CD8-positive, alpha-beta memory T cell (primary cell): ENCODE results near the gene ITIH6. TPM values are rescaled to one million over a fixed set of nuclear protein-coding genes. Genes with fewer than 3 reads are reported as not detected.
"Not testable (repeated sequence)": the region's sequence is repeated elsewhere in the genome, so short reads cannot be mapped to it uniquely, and the experiment has no call there.

Experiments
- CTCF ChIA-PET: fragments of 350-600 bp; sonication (Branson Sonifier 250); formaldehyde crosslinking; loops from one replicate; lab custom pipeline; 2021; ENCODE audit warnings: antibody characterized with exemption; lab: Charles Lee
- POLR2A ChIA-PET: fragments of 350-600 bp; sonication (Branson Sonifier 250); formaldehyde crosslinking; loops from one replicate; lab custom pipeline; 2021; ENCODE audit warnings: antibody characterized with exemption; lab: Charles Lee
- DNase-seq, 5 donors: peaks; one replicate each; pipeline versions ENCODE4 v3.0.0 to v3.0.0-alpha.2; 2020 to 2022; ENCODE audit warnings: mixed read lengths in 1 of 5
- H3K27ac ChIP-seq: one replicate; pipeline ENCODE4 v1.7.0; 2013; ENCODE audit warnings: low read depth, mild to moderate bottlenecking, low read length, moderate library complexity
- H3K27me3 ChIP-seq: 2 replicates; pipeline ENCODE4 v1.7.0; 2013; ENCODE audit warnings: low read length, mild to moderate bottlenecking; ENCODE audit not compliant: insufficient read depth, poor library complexity, severe bottlenecking
- H3K36me3 ChIP-seq: 2 replicates; pipeline ENCODE4 v1.7.0; 2013; ENCODE audit warnings: mild to moderate bottlenecking, low read length, moderate library complexity; ENCODE audit not compliant: insufficient read depth
- H3K4me1 ChIP-seq: 2 replicates; pipeline ENCODE4 v1.7.0; 2013; ENCODE audit warnings: mild to moderate bottlenecking, low read length, moderate library complexity; ENCODE audit not compliant: insufficient read depth
- H3K4me3 ChIP-seq: 2 replicates; pipeline ENCODE4 v1.7.0; 2013; ENCODE audit warnings: mild to moderate bottlenecking, low read length
- H3K9me3 ChIP-seq: 2 replicates; pipeline ENCODE4 v1.7.0; 2013; ENCODE audit warnings: mild to moderate bottlenecking, low read length
- H3K27ac Mint-ChIP-seq, 8 donors: one replicate each; pipeline ENCODE4 v1.8.0; 2020 to 2021; ENCODE audit warnings: mixed read lengths in 8 of 8, mild to moderate bottlenecking in 6 of 8, inconsistent platforms in 3 of 8, moderate library complexity in 3 of 8
- H3K27me3 Mint-ChIP-seq, 2 donors: one replicate each; pipeline ENCODE4 v1.8.0; 2020 to 2021; ENCODE audit warnings: mixed read lengths in 2 of 2, mild to moderate bottlenecking in 1 of 2, moderate library complexity in 1 of 2
- H3K36me3 Mint-ChIP-seq, 3 donors: one replicate each; pipeline ENCODE4 v1.8.0; 2020 to 2021; ENCODE audit warnings: mixed read lengths in 3 of 3, inconsistent platforms in 1 of 3, mild to moderate bottlenecking in 1 of 3
- H3K4me1 Mint-ChIP-seq, 3 donors: one replicate each; pipeline ENCODE4 v1.8.0; 2020 to 2021; ENCODE audit warnings: mixed read lengths in 3 of 3, inconsistent platforms in 1 of 3, mild to moderate bottlenecking in 1 of 3
- H3K4me3 Mint-ChIP-seq, 7 donors: one replicate each; pipeline ENCODE4 v1.8.0; 2020 to 2021; ENCODE audit warnings: mixed read lengths in 7 of 7, mild to moderate bottlenecking in 6 of 7, moderate library complexity in 4 of 7, inconsistent platforms in 2 of 7
- H3K9me3 Mint-ChIP-seq, 5 donors: one replicate each; pipeline ENCODE4 v1.8.0; 2020 to 2022; ENCODE audit warnings: mixed read lengths in 5 of 5, mild to moderate bottlenecking in 3 of 5, moderate library complexity in 2 of 5, inconsistent platforms in 1 of 5
- polyA plus RNA-seq: library from polyadenylated mRNA; unstranded; fragments of 300-500 nt; fragmentation: Illumina TruSeq; gene quantifications from one replicate; pipeline ENCODE4 v1.2.3, GENCODE V29; 2021
- total RNA-seq, 2 experiments: library from RNA; stranded (reverse); gene quantifications; one replicate each; pipeline ENCODE4 v1.2.3, GENCODE V29; 2021

ITIH6 gene
- total and polyA plus RNA-seq, 3 experiments from 2014 or later: not detected

GRCh38 chrX:54774391-54775094 is 23.5 kb downstream of the ITIH6 start:
- CTCF ChIA-PET, H3K4me1 ChIP-seq, H3K4me3 ChIP-seq, H3K9me3 Mint-ChIP-seq, H3K27me3 ChIP-seq, H3K9me3 ChIP-seq, H3K4me3 Mint-ChIP-seq, H3K27ac Mint-ChIP-seq, POLR2A ChIA-PET, DNase-seq, H3K36me3 ChIP-seq, H3K27ac ChIP-seq, H3K36me3 Mint-ChIP-seq: not testable (repeated sequence)
- H3K4me1 Mint-ChIP-seq: peaks cover 12 to 20% (median 13%) of the 10 kb centered on the region in 3 donors
- peaks cover 4 to 23% of the 10 kb centered on the region in 2 donors for H3K27me3 Mint-ChIP-seq

GRCh38 chrX:54758114-54759055 is 39.7 kb downstream of the ITIH6 start:
- Mint-ChIP-seq H3K27ac (no peak overlapping the region), H3K9me3 (peaks cover 0 to 7% (median 2%) of the 10 kb centered on the region in 5 donors), H3K4me1 (no peaks in the 10 kb centered on the region), H3K4me3 (no peak overlapping the region), H3K27me3 (peaks cover 11 to 23% of the 10 kb centered on the region in 2 donors), H3K36me3 (no peaks in the 10 kb centered on the region)
- ChIA-PET POLR2A (no interaction called here), CTCF (no interaction called here)
- Histone ChIP-seq H3K4me1 (no peaks in the 10 kb centered on the region), H3K4me3 (no peak overlapping the region), H3K27me3 (no peaks in the 10 kb centered on the region), H3K36me3 (no peaks in the 10 kb centered on the region), H3K27ac (no peak overlapping the region), H3K9me3 (no peaks in the 10 kb centered on the region)
- no peak for DNase-seq

DNA sequence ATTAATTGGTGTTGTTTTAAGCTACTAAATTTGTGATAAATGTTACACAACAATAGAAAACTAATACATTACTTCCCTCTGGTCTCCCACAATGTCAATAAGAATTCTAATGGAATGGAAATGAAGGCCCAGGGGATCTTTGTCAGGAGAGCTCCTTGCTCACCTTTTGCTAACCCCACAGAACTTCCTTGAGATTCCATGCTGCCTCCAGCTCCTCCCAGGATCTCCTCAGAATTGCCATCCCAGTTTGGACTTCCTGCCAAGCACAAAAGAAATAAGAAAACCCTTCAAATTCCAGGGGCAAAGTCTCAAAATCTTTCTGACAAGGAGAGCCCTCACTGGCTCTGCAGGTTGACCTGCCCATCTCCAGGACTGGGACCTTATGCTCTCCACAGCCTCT is 43.2 kb downstream of the ITIH6 start:
- H3K4me3 ChIP-seq: no peak overlapping the region
- no peak for DNase-seq
- H3K27ac ChIP-seq: no peak overlapping the region
- ChIA-PET POLR2A (no interaction called here), CTCF (no interaction called here)
- H3K27me3 ChIP-seq: no peaks in the 10 kb centered on the region
- H3K4me1 ChIP-seq: no peaks in the 10 kb centered on the region
- no peaks in the 10 kb centered on the region for H3K9me3 ChIP-seq
- no peaks in the 10 kb centered on the region for H3K9me3 Mint-ChIP-seq
- no peaks in the 10 kb centered on the region for H3K4me1 Mint-ChIP-seq
- no peaks in the 10 kb centered on the region for H3K36me3 Mint-ChIP-seq
- H3K4me3 Mint-ChIP-seq: no peak overlapping the region
- H3K27me3 Mint-ChIP-seq: peaks cover 15 to 25% of the 10 kb centered on the region in 2 donors
- H3K27ac Mint-ChIP-seq: no peak overlapping the region
- no peaks in the 10 kb centered on the region for H3K36me3 ChIP-seq

GRCh38 chrX:54748626-54749025 is 49.4 kb downstream of the ITIH6 start:
- H3K36me3 Mint-ChIP-seq: no peaks in the 10 kb centered on the region
- no peak overlapping the region for H3K27ac Mint-ChIP-seq
- H3K4me3 Mint-ChIP-seq: no peak overlapping the region
- Histone ChIP-seq H3K27ac (no peak overlapping the region), H3K4me3 (no peak overlapping the region), H3K27me3 (no peaks in the 10 kb centered on the region), H3K4me1 (no peaks in the 10 kb centered on the region), H3K9me3 (no peaks in the 10 kb centered on the region), H3K36me3 (no peaks in the 10 kb centered on the region)
- DNase-seq: no peak
- ChIA-PET CTCF (no interaction called here), POLR2A (no interaction called here)
- no peaks in the 10 kb centered on the region for H3K9me3 Mint-ChIP-seq
- H3K27me3 Mint-ChIP-seq: peaks cover 5 to 13% of the 10 kb centered on the region in 2 donors
- no peaks in the 10 kb centered on the region for H3K4me1 Mint-ChIP-seq

- ChIA-PET POLR2A (no interaction called here), CTCF (no interaction called here)
- H3K4me1 Mint-ChIP-seq: no peaks in the 10 kb centered on the region
- H3K27me3 Mint-ChIP-seq: peaks cover 0 to 11% of the 10 kb centered on the region in 2 donors
- no peak overlapping the region for H3K27ac Mint-ChIP-seq
- H3K4me3 Mint-ChIP-seq: no peak overlapping the region
- no peaks in the 10 kb centered on the region for H3K9me3 Mint-ChIP-seq
- Histone ChIP-seq H3K27ac (no peak overlapping the region), H3K36me3 (no peaks in the 10 kb centered on the region), H3K4me1 (no peaks in the 10 kb centered on the region), H3K9me3 (no peaks in the 10 kb centered on the region), H3K4me3 (no peak overlapping the region), H3K27me3 (no peaks in the 10 kb centered on the region)
- no peak for DNase-seq
- no peaks in the 10 kb centered on the region for H3K36me3 Mint-ChIP-seq
These were observed 50.2 kb downstream of the ITIH6 start for GRCh38 chrX:54747733-54748393.

GRCh38 chrX:54746928-54747327 is 51.1 kb downstream of the ITIH6 start:
- Histone ChIP-seq H3K9me3 (no peaks in the 10 kb centered on the region), H3K27ac (no peak overlapping the region), H3K4me3 (no peak overlapping the region), H3K4me1 (no peaks in the 10 kb centered on the region), H3K36me3 (no peaks in the 10 kb centered on the region), H3K27me3 (no peaks in the 10 kb centered on the region)
- no peaks in the 10 kb centered on the region for H3K36me3 Mint-ChIP-seq
- ChIA-PET POLR2A (no interaction called here), CTCF (no interaction called here)
- DNase-seq: no peak
- H3K4me3 Mint-ChIP-seq: no peak overlapping the region
- H3K9me3 Mint-ChIP-seq: no peaks in the 10 kb centered on the region
- peaks cover 0 to 9% of the 10 kb centered on the region in 2 donors for H3K27me3 Mint-ChIP-seq
- no peaks in the 10 kb centered on the region for H3K4me1 Mint-ChIP-seq
- H3K27ac Mint-ChIP-seq: no peak overlapping the region

DNA sequence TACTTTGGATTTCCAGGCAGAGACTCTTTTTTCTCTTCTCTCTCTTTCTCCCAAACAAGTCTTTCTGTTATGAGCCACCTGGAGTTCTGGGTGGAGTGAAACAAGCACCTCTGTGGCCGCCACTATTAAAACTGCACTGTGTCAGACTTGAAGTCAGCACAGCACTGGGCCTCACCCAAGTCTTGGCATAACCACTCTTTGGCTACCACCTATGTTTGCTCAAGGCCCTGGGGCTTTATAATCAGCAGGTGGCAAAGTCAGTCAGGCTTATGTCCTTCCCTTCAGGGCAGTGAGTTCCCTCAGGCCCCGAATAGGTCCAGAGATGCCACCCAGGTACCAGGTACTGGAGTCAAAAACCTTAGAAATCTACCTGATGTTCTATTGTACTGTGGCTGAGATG is 52.4 kb downstream of the ITIH6 start:
- Mint-ChIP-seq H3K36me3 (no peaks in the 10 kb centered on the region), H3K27ac (no peak overlapping the region), H3K9me3 (peaks cover 0 to 1% (median 0%) of the 10 kb centered on the region in 5 donors), H3K4me3 (no peak overlapping the region), H3K4me1 (no peaks in the 10 kb centered on the region), H3K27me3 (peaks cover 0 to 9% of the 10 kb centered on the region in 2 donors)
- CTCF ChIA-PET: no interaction called here
- Histone ChIP-seq H3K9me3 (no peaks in the 10 kb centered on the region), H3K4me1 (no peaks in the 10 kb centered on the region), H3K27ac (no peak overlapping the region), H3K27me3 (no peaks in the 10 kb centered on the region), H3K4me3 (no peak overlapping the region), H3K36me3 (no peaks in the 10 kb centered on the region)
- POLR2A ChIA-PET: no interaction called here
- DNase-seq: no peak

GRCh38 chrX:54738567-54738966 is 59.5 kb downstream of the ITIH6 start:
- peaks cover 5 to 14% of the 10 kb centered on the region in 2 donors for H3K27me3 Mint-ChIP-seq
- peak in 1 of 5 donors; percentile 52 for DNase-seq
- H3K4me1 ChIP-seq, H3K36me3 Mint-ChIP-seq, H3K9me3 Mint-ChIP-seq, H3K27ac ChIP-seq, H3K4me1 Mint-ChIP-seq, H3K4me3 Mint-ChIP-seq, H3K4me3 ChIP-seq, CTCF ChIA-PET, H3K27me3 ChIP-seq, H3K27ac Mint-ChIP-seq, H3K9me3 ChIP-seq, POLR2A ChIA-PET, H3K36me3 ChIP-seq: not testable (repeated sequence)
